T-helper 22 cell (primary cell): ENCODE results near the gene NSD2.
"Not testable (repeated sequence)": the region's sequence is repeated elsewhere in the genome, so short reads cannot be mapped to it uniquely, and the experiment has no call there.

ENCODE experiments used
- DNase-seq: peaks from one replicate; pipeline ENCODE4 v3.0.0-alpha.2; 2020; ENCODE audit warnings: low read depth

The NSD2 gene

DNA sequence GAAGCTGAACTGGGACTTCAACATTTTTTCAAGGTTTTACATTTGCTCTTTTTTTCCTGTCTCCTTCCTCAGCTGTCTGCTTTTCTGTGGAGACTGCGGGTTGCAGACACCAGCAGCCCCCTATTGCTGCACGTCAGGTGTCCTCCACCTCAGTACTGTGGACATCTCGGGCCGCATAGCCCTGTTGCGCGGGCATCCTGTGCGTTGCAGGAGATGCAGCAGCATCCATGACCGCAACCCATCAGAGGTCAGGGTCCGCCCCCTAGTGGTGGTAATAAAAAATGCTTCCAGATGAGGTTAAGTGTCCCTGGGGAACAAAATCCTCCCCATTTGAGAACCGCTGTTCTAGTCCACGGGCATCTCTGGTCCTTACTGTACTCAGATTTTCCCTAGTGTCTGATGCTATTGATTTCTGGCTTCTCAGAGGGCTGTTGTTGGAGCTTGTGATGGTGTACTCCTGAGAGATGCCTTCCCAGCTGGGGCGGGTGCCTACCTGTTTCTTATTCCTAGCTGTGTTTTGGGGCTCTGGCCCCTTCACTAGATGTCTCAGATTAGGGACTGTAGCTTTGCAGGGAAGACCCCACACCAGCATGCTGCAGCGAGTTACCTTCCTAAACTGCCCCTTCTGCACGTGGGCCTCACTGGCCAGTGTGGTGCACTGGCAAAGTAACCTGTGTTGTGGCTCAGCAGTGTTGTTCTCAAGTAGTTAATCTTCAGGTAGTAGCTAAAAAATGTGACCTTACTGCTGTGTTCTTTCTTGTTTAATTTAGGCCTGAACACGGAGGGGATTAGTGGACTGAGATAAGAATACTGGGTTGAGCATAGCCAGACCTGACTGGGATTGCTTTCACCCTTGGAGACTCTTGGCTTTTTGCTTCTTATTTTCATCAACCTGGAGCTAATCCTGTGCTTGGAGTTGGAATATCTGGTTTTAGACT, 28.2 kb downstream of the NSD2 start:
- DNase-seq = peak; percentile 34

DNA sequence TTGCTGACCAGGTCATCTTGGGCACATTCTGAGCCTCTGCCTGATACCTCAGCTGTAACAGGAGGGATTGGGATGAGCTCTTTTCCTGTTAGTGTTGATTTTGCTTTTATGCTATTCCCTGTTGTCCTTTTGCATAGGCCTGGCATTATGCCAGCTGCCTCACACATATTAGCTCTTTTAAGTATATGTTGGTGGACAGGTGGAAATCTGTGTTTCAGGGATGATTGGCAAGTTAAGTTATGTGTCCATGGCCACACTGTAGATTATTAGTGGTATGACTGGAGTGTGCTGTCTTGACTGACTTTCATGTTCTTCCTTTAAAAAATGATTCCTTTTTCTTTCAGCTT, 28.9 kb downstream of the NSD2 start:
- no peak for DNase-seq

DNA sequence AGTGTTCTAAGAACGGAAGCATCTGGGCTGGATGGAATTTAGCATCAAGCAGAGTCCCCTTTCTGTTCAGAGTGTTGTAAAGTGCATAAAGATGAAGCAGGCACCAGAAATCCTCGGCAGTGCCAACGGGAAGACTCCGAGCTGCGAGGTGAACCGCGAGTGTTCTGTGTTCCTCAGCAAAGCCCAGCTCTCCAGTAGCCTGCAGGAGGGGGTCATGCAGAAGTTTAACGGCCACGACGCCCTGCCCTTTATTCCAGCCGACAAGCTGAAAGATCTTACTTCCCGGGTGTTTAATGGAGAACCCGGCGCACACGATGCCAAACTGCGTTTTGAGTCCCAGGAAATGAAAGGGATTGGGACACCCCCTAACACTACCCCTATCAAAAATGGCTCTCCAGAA, 29.4 kb downstream of the NSD2 start:
- DNase-seq = no peak

DNA sequence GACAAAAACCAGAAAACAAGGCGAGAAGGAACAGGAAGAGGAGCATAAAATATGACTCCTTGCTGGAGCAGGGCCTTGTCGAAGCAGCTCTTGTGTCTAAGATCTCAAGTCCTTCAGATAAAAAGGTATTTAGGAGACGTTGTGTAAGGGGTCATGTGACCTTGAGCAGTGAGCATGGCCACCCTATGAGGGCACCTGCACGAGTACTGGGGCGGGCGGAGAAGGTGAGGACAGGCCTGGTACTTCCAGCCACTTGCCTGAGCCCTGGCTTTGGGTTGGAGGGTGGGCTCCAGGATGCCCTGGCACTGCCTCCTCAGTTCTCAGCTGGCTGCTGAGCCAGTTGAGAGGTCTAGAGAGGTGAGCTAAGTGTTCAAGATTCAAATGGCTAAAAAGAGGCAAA, 29.9 kb downstream of the NSD2 start:
- no peak for DNase-seq

DNA sequence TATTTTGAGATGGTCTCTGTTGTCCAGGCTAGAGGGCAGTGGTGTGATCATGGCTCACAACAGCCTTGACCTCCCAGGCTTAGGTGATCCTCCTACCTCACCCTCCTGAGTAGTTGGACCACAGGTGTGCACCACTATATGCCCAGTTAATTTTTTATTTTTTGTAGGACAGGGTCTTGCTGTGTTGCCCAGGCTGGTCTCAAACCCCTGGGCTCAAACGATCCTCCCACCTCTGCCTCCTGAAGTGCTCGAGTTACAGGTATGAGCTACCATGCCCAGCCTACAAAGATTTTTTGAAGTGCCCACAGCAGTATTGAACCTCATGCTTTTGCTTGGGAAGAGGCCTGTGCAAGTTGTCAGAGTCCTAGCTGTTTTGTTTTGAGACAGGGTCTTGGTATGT, 31.1 kb downstream of the NSD2 start:
- DNase-seq = no peak

DNA sequence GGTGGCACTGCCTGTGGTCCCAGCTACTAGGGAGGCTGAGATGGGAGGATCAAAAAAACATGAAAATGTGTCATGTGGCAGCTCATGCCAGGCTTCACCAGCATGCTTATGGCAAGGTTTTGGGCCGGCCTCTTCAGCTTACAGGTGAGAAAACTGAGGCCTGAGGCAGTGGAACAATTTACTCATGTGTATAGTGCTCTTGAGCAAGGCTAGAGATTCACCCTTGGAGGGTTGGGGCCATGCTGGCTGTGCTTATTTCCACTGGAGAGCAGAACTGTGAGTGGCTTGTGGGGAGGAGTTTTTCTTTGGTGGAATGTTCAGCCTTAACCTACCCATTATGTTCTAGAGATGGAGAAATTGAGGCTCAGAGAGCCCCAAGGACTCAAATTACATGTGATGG, 31.8 kb downstream of the NSD2 start:
- DNase-seq = no peak

DNA sequence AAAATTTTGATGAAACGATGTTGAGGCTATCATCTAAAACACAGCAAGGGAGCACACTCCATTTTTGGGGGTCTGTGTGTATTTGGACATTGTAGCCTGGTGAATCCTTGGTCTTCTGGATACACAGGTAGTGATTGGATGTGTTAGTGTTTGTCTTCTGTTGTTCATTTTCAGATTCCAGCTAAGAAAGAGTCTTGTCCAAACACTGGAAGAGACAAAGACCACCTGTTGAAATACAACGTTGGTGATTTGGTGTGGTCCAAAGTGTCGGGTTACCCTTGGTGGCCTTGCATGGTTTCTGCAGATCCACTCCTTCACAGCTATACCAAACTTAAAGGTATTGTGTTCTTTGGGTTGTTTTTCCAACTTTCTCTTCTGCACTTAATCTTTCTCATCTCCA, 32.8 kb downstream of the NSD2 start:
- DNase-seq = no peak

DNA sequence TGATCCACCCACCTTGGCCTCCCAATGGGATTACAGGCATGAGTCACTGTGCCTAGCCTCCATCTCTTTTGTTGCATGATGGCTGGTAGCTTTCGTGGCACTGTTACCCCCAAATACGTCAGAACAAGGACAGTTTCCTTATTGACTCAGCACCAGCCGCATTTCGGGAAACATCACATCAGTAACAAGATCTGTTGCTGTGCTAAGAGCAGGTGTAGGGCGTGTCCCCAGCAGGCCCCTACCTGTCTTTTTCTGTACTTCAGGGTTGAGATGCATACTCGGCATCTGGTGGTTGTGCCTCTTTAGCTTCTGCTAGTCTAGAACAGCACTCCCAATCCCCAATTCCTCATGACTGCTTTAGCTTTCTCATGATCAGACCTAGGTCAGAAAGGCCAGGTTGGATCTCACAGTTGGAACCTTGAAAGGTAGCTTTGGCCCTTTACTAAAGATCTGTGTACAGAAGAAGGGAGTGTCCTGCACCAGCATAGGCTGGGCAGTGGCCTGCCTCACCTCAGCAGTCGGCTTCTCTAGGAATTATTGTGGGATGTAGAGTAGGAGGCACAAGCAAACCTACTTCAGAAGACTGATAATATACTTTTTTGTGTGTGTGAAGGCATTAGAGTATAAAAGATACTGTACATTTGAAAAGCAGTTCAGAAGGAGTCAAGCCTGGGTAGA, 36.8 kb downstream of the NSD2 start:
- no peak for DNase-seq

DNA sequence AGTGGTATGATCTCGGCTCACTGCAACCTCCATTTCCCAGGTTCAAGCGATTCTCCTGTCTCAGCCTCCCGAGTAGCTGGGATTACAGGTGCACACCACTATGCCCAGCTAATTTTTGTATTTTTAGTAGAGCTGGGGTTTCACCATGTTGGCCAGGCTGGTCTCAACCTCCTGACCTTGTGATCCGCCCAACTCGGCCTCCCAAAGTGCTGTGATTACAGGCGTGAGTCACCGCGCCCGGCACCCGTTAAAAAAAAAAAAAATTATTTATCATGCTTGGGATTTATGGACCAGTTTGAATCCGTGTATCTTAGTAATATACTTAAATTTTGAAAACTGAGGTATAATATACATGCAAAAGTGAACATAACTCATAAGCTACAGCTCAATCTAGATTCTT, 38.5 kb downstream of the NSD2 start:
- DNase-seq = not testable (repeated sequence)

DNA sequence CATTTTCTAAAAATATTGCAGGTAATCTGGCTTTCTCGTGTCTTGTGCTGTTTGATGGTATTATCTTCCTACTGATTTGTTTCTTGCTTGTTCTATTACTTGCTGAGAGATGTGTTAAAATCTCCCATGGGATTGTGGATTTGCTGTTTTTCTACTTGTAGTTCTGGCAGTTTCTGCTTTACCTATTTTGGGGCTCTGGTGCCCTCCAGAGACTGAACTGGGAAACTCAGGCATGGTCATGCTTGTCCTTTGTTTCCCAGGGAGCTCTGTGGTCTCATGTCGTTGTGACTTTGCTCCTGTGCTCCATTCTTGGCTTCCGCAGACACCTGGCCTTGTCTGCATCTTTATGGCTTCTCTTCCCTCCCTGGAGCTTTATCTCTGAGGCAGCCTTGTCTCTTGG, 39.5 kb downstream of the NSD2 start:
- no peak for DNase-seq

DNA sequence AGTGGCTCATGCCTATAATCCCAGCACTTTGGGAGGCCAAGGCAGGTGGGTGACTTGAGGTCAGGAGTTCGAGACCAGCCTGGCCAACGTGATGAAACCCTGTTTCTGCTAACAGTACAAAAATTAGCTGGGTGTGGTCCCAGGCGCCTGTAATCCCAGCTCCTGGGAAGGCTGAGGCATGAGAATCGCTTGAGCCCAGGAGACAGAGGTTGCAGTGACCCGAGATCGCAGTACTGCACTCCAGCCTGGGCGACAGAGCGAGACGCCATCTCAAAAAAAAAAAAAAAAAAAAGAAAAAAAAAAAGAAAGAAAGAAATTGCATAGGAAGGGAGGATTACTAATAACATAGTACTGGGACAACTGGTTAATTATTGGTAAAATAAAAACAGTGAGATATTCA, 40.1 kb downstream of the NSD2 start:
- not testable (repeated sequence) for DNase-seq

DNA sequence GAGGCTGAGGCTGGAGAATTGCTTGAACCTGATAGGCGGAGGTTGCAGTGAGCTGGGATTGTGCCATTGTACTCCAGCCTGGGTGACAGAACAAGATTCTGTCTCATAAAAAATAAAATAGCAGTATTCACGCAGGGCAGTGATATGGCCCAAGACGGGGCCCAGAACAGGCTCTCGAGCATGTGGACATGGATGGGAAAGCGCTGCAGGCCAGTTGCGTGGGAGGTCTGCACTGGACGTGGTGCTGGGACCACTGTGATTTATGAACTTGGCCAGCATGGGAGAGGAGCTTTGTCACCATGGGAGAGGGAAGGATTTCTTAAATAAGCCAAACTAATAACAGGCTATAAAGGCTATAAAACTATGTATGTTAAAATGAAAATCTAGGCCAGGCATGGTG, 51.6 kb downstream of the NSD2 start:
- no peak for DNase-seq

DNA sequence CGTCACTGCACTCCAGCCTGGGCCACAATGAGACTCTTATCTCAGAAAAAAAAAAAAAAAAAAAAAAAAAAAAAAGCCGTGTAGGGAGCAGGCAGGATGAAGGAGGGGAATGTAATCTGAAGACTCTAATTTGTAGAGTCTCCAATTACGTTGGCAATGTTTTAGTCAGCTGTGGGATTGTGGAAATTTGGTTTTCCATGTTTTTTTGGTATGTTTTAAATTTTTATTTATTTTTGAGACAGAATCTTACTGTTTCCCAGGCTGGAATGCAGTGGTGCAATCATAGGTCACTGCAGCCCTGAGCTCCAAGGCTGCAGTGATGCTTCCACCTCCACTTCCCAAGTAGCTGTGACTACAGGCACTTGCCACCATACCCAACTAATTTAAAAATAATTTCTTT, 56.5 kb downstream of the NSD2 start:
- DNase-seq = no peak

DNA sequence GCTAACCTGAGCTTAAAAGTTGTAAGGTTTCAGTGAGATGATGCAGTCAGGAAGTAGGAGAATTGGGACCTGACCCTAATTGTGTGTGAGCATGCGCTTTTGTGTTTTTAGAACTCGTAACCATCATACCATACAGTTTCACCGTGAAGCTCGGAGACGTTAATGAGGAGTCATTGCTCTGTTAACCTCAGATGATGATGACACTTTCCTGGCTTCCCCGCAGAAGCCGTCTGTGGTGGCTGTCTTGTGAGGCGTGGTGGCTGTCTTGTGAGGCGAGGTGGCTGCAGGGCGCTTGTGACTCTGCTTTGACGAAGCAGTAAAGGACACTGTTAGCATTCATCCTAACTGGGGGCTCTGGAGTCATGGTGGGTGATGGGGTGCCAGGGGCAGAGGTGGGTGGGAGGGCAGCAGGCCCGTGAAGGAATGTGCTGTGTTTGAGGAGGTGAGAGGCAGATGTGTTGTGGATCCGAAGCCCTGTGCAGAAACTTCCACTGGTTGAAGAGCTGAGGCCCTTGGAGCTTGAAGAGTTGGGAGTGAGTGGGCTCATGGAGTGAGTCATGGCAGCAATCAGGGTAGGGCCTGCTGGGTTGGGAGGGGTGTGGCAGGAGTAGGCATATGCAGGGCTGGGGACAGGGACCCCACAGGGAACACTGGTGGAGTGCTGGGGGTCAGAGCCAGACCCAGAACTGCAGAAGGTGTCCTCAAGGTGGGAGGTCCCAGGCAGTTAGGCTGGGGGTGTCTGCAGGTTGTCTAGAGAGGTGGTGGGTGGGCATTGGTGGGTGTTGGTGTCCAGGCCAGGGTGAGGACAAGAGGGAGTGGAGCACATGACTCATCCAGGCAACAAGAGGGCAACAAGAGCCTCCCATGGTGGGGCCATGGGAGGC, 57.4 kb downstream of the NSD2 start:
- DNase-seq = no peak

DNA sequence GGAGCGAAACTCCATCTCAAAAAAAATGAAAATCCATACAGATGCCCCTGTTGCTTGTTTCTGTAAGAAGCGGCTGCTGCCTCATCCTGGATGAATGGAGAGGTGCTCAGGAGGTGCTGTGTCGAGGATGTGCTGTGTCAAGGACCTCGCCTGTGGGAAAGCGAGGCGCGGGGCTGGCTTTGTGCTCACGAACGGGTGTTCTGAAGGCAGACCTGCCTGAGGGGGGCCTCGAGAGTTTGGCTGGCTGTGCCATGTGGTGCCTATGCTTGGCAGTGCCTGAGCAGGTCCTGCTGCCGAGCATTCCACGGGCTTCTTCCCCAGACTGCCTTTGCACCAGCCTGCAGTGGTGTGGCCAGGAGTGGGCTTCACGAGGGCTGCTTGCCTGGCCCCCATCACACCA, 61.5 kb downstream of the NSD2 start:
- DNase-seq = no peak

DNA sequence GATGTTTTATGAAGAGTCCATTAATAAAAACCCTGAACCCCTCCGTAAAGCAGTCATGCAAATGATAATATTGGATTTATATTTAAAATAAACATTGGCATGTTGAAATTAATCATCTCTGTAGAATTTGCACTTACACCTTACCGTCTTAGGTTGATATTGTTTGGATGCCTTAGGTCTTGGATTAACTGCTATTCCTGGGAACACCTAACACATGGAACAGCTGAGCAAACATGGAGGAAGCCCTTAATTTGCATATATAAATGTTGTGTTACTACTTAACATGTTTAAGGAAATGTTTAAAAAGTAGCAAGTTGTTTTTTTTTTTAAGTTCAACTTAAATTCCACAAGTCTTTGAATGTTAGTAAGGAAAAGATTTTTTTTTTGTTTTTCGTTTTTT, 62.5 kb downstream of the NSD2 start:
- DNase-seq = no peak

DNA sequence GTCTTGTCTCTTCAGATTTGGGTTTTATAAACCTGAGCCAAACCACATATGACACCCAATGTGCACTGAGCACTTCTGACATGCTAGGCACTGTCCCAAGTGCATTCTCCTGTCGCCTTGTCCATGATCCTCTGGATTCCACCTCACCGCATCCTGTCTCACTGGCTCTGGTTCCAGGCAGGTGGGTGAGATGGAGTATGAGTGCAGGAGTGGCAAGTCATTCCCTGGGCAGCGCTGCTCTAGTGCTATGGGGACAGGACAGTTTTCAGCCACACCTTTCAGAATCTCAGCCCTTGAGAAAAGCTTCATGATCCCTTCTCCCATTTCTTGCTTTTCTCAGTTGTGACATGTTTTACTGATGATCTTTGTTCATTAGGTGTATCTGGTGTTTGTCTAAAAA, 66.4 kb downstream of the NSD2 start:
- no peak for DNase-seq

DNA sequence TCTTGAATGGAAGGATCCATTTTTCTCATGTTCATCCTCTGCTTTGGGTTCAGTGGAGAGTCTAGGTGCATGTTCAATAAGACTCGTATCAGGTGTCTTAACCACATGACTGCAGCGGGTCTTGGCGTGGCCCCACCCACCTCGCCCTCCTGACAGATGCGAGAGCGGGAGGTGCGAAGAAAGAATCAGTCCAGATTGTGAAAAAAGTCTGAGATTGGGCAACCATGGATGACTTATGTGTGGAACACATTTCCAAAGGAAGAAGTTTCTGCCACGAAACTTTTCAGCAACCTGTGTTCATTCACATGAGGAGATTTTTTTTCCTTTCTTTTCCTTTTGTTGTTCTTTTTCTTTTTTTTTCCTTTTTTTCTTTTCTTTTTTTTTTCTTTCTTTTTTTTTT, 66.8 kb downstream of the NSD2 start:
- DNase-seq = no peak

DNA sequence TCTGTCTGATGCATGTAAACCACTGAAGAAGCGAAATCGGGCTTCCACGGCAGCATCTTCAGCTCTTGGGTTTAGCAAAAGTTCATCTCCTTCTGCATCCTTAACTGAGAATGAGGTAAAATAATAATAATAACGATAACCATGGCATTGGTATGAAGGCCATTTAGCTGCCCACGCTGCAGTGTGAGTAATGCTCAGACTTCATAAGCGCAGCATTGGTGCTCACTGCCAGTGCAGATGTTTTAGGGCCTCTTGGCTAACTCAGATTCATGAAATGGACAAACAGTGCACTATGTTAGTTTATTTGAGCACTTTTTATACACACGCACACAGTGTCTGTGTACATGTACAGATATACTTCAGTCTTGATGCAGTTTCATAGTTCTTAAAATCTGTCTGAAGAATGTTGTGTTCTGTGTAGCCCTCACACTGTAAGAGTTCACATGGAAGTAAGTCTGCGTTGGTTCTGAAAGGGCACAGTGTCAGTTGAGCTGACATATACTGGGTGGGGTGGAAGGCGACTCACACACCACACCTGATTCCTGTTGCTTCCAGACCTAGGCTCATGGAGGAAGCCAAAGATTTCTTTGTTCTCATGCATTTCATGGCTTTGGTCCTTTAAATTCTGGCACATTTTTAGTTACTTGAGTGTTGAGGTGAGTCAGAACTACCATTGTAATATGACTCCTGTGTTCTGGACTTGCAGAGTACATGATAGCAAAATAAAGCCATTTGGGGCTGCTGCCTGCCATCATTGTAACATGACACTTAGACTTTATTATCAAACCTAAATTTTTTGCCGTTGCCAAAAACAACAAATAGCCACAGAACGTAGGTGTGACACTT, 68.7 kb downstream of the NSD2 start:
- no peak for DNase-seq

DNA sequence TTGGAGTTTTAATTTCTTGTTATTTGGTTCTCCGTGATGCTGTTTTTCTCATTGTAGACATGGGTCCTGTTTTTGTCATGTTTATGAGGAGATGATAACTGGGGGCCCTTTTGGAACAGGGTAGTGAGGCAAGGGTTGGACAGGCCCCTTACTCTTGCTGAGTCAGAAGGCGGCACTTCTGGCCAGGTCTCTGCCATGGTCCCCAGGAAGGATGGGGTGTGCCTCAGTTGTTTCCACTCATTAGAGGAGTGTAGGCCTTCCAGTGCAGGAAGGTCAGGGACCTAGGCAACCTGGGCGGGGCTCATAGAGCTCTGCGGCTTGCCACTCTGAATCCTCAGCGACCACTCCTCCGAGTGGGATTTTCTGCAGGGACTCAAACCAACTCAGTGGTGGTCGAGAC, 69.4 kb downstream of the NSD2 start:
- no peak for DNase-seq

DNA sequence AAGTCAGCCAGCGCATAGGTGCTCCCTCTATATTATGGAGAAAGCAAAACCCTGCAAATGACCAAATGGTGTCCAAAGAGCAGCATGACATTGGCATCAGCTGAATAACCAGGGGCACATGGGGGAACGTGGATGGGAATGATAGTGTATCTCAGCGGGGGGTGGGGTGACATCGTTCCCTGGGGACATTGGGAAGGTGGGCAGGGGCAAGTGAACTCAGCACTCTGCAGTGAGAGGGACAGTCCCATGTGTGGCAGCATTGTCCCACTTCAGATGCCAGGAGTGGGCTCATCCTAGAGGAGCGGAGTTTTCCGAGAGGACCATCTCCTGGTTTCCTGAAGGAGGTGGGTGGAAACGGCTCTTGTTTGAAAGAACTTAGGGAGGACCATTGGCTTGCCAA, 72.7 kb downstream of the NSD2 start:
- DNase-seq = no peak
